ENCODE data around the gene RCC1.
"Not testable (repeated sequence)": the region's sequence is repeated elsewhere in the genome, so short reads cannot be mapped to it uniquely, and the experiment has no call there.

The RCC1 gene

DNA sequence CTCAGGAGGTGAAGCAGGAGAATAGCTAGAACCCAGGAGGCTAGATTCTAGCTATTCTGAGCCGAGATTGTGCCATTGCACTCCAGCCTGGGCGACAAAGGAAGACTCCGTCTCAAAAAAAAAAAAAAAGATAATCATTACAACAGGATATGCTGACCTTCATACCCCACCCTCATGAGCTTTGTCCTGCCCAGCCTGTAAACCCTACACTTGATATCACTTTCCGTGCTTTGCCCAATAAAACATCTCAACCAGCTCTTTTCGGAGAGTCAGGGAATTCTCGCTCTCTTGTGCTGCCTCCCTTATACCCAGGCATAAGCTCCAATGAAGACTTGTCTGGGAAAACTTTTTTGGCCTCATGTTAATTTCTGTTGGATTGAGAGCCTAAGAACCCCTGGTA lies 45.5 kb downstream of the RCC1 start:
- no peak for DNase-seq

DNA sequence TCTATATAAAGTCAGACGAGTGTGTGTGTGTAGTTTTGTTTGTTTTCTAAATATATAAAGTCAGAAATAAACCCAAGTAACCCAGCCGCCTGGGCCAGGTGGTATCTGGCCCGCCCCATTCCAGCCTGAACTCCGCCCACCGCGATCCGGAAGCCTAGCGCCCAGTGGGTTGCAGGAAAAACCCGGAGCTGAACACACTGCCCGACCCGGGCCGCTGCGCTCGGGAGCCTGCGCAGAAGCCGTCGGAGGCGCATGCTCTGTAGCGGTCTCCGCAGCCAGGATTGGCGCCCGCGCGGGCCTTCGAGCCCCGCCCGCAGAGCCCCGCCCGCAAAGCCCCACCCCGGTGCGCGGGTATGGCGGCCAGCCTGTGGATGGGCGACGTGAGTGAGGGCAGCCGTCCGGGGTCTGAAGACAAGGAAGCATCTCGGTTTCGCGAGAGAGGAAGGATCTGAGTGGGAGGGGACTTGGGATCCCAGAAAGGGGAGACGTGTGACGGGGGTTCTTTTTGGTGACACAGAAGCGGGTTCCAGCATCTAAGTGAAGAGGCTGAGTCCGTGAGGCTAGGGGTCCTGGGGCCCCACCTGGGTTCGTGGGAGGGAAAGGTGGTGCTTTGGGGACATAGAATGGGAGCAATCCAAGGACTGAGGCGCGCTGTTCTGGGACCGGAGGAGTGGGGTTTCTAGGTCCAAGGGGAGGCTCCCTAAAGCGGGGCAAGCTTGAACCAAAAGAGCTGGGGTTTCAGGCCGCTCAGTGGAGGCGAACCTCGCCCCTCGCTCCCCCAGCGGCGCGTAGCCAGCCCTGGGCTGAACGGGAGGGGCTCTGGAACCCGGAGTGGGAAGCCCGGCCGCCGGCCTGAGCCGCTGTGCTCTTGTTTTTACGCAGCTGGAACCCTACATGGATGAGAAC lies 47.2 kb downstream of the RCC1 start, which contains the start of gene TRNAU1AP:
TSS of gene TRNAU1AP (plus strand) at position 328 of the 906 bp plus-strand sequence. CDS start at position 354, 26 bp downstream.
- peak; percentile 96 for DNase-seq

GRCh38 chr1:28560886-28561285 lies 55.0 kb downstream of the RCC1 start:
- no peak for DNase-seq

DNA sequence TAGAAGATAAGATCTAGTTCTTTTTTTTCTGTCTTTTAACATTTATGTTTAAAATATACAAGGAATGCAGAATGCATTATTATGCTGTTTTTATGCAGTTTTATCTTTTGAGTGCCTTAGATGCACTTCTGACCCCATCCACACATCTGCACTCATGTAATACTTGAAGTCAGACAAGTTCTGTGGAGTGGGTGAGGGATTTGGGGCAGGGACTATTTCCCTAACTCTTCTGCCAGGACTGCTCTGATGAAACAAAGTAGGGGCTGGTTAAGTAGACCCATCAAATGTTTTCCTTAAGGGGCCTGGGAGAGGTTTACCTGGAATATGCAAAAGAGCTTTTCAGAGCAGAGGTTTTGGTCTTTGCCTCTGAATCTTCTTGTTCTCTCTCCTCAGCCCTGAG lies 58.5 kb downstream of the RCC1 start:
- no peak for DNase-seq

- DNase-seq = no peak
Measured at GRCh38 chr1:28565040-28565439, 59.2 kb downstream of the RCC1 start.

GRCh38 chr1:28565726-28566125 lies 59.9 kb downstream of the RCC1 start:
- DNase-seq = no peak

GRCh38 chr1:28566931-28567330 lies 61.1 kb downstream of the RCC1 start:
- DNase-seq = no peak

DNA sequence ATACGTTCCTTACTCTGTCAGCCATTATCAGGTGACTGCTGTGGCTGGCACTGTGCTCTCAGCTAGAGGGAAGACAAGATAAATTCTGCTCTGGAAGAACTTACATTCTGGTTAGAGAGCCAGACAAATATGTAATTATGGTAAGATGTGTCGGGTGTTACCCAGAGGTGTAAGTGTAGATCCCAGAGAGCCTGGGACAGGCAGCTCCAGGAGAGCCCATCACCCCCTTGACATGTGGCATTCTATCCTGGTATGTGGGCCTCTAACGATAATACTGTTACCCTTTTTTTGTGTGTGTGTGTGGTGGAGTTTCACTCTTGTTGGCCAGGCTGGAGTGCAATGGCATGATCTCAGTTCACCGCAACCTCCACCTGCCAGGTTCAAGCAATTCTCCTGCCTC lies 66.1 kb downstream of the RCC1 start:
- no peak for DNase-seq

DNA sequence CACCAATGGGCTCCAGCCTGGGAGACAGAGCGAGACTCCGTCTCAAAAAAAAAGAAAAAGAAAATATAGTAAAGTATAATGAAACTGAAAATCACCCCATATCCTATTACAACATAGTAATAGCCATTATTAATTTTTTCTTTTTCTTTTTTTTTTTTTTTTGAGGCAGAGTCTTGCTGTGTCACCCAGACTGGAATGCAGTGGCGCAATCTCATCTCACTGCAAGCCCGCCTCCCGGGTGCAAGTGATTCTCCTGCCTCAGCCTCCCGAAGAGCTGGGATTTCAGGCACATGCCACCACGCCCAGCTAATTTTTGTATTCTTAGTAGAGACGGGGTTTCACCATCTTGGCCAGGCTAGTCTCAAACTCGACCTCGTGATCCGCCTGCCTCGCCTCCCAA lies 67.0 kb downstream of the RCC1 start:
- DNase-seq = not testable (repeated sequence)

- no peak for DNase-seq
Measured at GRCh38 chr1:28573564-28573963, 67.7 kb downstream of the RCC1 start.

DNA sequence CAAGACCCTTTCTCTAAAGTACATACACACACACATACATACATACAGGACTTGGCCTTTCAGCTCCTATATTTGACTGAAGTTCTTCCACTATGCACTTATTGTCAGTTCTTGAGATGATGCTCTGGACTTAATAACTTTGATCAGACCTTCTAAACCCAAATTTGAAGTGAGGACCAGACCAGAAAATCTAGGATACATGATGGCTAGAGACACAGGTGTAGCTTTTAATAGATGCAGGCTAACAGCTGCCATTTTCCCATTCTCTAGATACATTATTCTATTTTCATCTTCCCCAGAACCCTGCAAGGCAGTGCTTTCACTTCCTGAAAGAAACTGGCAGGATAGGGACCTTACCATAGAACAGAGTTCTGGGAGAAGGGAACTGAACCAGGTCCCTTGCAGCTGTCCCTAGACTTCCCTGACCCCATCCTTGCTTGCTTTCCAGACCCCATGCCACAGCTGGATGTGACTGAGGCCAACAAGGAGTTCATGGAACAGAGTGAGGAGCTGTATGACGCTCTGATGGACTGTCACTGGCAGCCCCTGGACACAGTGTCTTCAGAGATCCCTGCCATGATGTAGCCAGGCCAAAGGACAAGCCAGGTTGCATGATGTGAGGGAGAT lies 71.3 kb downstream of the RCC1 start:
- peak in 1 of 2 experiments; percentile 27 for DNase-seq

DNA sequence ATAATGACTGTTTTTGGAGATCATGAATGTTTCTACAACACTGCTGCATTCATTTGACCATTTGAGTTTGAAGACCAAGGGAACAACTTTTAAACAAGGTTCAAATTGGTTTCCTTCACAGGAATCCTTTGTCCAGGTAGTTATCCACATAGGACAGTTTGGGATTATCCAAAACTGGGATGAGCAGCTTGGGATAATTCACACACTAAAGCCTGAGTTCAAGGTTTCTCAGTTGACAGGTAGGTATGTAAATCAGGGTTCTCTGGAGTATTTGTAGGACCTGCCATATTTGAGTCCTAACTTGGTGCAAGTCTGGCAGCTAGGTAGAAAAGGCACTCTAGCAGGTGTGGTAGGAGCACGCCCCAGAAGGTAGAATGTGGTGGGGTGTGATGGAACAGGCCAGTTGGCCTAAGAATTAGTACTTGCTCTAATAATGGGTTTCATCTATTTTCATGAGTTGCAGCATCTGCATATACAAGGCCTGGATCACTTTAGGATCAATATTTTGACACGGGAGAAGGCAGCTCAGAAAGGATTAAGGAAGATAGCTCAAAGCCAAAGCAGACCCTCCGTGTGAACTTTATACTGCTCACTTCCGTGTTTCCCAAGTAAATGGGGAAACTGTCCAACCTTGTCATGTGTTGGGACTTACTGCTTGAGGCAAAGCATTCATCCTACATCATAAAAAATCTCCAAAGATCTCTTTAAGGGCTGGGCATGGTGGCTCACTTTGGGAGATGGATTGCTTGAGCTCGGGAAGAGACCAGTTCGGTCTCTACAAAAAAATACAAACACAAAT lies 72.1 kb downstream of the RCC1 start:
- DNase-seq = peak in 1 of 2 experiments; percentile 21

DNA sequence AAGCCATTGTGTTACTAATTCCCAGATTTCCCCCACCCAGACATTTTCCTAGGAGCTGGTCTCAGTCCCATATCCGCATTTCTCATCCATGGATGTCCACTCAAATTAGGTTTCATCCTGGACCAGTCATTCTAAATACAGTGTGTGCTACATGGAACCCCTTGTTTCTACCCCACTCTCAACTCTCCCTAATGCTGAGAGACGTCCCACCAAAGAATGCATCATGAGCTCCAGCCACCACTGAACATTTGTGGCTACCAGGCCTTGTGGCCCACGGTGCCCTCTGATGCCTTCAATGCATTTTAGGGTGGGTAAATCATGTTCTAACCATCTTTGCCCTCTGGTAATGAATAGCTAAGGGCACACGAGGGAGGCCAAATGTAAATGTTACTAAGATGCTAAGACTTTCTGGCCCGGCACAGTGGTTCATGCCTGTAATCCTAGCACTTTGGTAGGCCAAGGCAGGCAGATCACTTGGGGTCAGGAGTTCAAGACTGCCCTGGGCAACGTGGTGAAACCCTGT lies 72.9 kb downstream of the RCC1 start:
- DNase-seq = no peak

- DNase-seq = no peak
Measured at GRCh38 chr1:28579401-28579800, 73.6 kb downstream of the RCC1 start.

- DNase-seq = peak in 1 of 2 experiments; percentile 73
Measured at GRCh38 chr1:28580722-28581530, 75.1 kb downstream of the RCC1 start.

- DNase-seq = peak; percentile 92 to 93
Measured at GRCh38 chr1:28581531-28582247, 75.8 kb downstream of the RCC1 start.

- no peak for DNase-seq
Measured at GRCh38 chr1:28582248-28582615, 76.4 kb downstream of the RCC1 start.

DNA sequence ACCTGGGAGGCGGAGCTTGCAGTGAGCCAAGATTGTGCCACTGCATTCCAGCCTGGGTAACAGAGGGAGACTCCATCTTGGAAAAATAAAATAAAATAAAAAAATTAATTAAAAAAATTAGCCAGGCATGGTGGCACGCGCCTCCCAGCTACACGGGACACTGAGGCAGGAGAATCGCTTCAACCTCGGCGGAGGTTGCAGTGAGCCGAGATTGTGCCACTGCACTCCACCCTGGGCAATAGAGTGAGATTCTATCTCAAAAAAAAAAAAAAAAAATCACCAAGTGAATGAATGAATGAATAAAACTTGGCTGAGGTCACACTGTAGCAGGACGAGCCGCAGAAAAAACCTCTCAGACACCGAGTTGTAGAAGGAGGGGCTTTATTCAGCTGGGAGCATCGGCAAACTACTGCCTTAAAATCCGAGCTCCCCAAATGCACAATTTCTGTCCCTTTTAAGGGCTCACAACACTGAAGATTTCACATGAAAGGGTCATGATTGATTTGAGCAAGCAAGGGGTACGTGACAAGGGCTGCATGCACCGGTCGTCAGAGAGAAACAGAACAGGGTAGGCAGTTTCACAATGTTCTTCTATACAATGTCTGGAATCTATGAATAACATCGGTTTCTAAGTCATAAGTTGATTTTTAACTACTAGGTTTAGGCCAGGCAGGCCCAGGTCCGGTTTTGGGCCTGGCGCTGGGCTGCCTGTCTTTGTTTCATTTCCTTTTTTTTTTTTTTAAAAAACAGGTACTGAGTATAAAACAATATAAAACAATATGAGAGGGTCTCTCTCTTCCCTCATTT lies 80.9 kb downstream of the RCC1 start:
- not testable (repeated sequence) for DNase-seq

Data from stimulated activated CD4-positive, alpha-beta T cell treated with anti-CD3 and anti-CD28 coated beads, Interleukin-4, amount 100 ng/mL, for 4 hours (primary cell).